T47D (cell line): ENCODE measurements around the gene CLIP4.

Experiments
- DNase-seq, 2 experiments: peaks; one replicate each; pipeline versions ENCODE4 v3.0.0 to v3.0.0-alpha.2; 2011 to 2012; ENCODE audit warnings: low read depth in 1 of 2, low spot score in 1 of 2
- JUND ChIP-seq: IDR thresholded peaks from 2 replicates; pipeline ENCODE4 v1.6.1; 2012; ENCODE audit warnings: low read depth
- in situ Hi-C: cut with HindIII; loops from 2 replicates; pipeline ENCODE4 v1.10.0; 2016; ENCODE audit warnings: low sequenced_read_pairs, low pct_unique_long_range_greater_than_20kb

The CLIP4 gene

GRCh38 chr2:29191817-29192216 lies 76.6 kb downstream of the CLIP4 start:
- in situ Hi-C loops: no loop called here
- no peak for DNase-seq
- TF ChIP-seq JUND: no peak

- DNase-seq: no peak
- TF ChIP-seq JUND: no peak
- in situ Hi-C loops: no loop called here
These were observed 77.3 kb downstream of the CLIP4 start for GRCh38 chr2:29192526-29192925.

DNA sequence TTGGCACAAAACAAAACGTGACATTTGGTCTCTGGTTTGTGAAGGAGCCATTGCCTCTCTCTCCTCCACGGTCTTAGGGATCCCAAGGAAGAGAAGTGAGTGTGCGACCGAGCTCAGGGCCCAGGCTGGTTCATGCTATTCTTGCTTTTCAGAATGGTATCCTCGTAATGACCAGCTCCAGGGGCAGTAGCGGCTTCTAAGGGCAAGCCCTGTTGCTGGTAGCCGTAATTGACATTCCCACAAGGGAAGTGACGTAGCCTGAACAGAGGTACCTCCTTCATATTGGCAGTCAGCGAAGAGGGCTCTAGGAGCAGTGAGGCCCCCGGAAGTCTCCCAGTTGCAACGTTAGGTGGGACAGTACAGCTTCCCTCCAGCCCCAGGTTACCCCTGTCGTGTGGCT lies 77.9 kb downstream of the CLIP4 start:
- no peak for DNase-seq
- no peak for TF ChIP-seq JUND
- in situ Hi-C loops: no loop called here

DNA sequence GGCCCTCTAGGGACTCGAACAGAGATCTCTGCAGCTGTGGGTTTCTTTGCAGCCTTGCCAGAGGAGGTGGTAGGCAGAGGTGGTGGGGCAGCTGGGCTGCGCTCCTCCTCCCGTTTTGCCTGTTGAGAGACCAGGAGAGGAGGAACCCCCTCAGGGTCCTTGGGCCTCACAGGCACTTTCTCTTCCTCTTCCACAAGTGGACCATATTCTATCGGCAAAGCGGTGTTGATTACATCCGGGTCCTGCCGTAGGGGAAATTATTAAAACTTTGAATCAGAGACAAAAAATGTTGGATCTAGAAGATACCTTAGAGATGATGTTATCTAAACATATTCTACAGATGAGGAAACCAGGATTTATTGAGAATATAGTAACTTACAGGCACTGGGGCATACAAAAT lies 78.5 kb downstream of the CLIP4 start:
- no peak for DNase-seq
- in situ Hi-C loops: no loop called here
- TF ChIP-seq JUND: no peak

- no peak for TF ChIP-seq JUND
- no peak for DNase-seq
- in situ Hi-C loops: no loop called here
These were observed 80.6 kb downstream of the CLIP4 start for GRCh38 chr2:29195796-29196195.

GRCh38 chr2:29196792-29197788 lies 81.9 kb downstream of the CLIP4 start:
- peak; percentile 47 to 75 for DNase-seq
- in situ Hi-C loops: no loop called here
- no peak for TF ChIP-seq JUND

DNA sequence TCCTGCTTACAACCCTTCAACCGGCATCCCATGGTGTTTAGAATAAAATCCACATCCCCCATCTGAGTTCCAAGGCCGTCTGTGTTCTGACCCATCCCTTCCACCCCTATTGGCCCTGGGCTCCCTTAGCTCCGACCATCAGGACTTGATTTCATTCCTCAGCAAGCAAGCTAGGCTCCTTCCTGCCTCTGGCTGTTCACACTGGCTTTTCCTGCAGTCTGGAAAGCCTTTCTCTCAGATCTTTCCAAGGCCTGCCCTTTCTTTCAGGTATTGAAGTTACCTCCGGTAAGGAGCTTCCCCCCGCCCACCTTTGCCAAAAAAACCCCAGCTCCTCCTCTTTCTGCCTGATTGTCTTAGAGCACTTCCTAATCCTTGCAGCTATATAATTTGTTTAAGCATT lies 86.8 kb downstream of the CLIP4 start:
- DNase-seq: no peak
- in situ Hi-C loops: no loop called here
- TF ChIP-seq JUND: no peak

DNA sequence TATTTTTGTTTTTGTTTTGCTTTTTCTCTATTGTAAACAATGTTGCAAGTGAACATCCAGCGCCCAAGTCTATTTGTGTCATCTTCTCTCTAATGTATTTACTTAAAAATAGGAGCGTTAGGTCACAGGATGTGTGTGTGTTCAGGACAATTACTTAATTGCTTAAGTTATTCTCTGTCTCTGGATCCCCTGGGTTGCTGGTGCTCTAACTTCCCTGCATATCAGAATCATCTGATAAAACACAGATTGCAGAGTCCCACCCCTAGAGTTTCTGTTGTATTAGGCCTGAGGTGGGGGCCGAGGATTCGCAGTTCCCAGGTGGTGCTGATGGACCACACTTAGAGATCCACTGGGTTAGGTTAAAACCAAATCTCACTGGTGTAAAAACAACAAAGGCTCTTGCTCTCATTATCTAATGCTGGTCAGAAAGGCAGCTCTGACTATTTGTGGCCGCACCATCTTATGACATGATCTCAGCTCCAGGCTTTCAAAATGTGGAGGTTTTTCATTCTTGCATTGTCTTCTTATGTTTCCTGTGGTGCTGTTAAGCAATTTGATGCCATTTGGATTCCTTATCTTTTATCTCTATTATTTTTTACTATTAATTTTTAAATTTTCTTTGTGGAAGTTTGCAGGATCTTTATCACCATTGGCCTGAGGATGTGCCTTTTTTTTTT lies 87.7 kb downstream of the CLIP4 start:
- in situ Hi-C loops: no loop called here
- no peak for TF ChIP-seq JUND
- no peak for DNase-seq

GRCh38 chr2:29206941-29207340 lies 91.7 kb downstream of the CLIP4 start:
- no peak for TF ChIP-seq JUND
- in situ Hi-C loops: no loop called here
- DNase-seq: peak in 1 of 2 experiments; percentile 9

DNA sequence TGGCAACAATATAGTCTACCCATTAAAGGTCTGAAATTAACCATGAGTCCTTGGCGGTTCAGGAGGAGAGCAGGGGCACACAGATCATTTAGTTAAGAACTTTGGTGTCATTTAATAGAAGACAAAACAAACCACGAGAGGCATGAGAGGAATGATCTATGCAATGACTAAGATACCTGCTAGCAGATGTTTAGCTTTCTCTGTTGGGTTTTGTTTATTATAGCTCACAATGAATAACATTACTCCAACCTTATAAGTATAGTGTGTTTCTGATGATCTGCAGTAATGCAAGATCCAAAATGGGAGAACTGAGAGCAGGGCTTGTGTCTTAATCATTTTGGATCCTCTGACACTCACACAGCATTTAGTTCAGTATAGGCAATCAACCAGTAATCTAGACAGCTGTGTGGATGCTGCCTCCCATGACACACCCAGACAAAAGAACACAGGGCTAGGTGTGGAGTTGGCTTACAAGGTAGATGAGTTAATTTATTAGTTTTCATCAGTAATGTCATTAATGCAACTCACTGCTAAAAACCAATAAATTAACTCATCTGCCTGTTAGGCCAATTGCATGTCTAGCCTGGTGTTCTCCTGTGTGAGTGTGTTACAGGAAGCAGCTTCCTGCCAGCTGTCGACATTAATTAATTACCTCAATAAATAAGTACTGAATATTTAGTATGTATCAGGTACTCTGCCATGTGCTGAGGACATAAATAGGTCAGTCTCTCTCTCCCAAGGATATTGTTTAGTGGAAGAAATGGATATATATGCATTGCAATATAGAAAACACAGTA lies 92.3 kb downstream of the CLIP4 start:
- in situ Hi-C loops: no loop called here
- TF ChIP-seq JUND: no peak
- DNase-seq: no peak

DNA sequence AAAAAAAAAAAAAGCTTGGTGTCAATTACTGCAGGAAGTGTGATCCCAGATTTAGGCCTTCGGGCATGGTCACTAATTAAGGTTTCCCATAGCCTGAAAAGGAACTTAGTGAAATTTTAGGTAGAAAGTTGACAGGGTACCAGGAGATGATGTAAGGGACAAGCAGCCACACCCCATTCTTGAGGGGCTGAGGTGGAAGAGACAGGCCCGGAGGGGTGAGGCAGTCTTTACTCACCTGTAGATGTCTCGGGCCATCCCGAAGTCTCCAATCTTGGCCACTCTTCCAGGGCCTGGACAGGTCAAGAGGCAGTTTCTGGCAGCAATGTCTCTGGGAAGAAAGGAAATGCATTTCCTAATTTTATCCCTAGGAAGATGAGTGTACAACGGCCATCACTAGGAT lies 94.3 kb downstream of the CLIP4 start:
- in situ Hi-C loops: no loop called here
- no peak for TF ChIP-seq JUND
- no peak for DNase-seq

GRCh38 chr2:29212009-29212408 lies 96.8 kb downstream of the CLIP4 start:
- DNase-seq: no peak
- no peak for TF ChIP-seq JUND
- in situ Hi-C loops: no loop called here
